H9 (cell line): ENCODE results near the gene CPAMD8. TPM values are rescaled to one million over a fixed set of nuclear protein-coding genes. Genes with fewer than 3 reads are reported as not detected.

Experiments used
- DNase-seq: peaks from one replicate; pipeline ENCODE4 v3.0.0-alpha.2; 2017
- H2AFZ ChIP-seq: one replicate; pipeline ENCODE4 v1.6.1; 2013; ENCODE audit warnings: mild to moderate bottlenecking, low read length, control low read depth, moderate library complexity
- H2AK5ac ChIP-seq: 2 replicates; pipeline ENCODE4 v1.6.1; 2013; ENCODE audit warnings: low read length, control low read depth, mixed read lengths; ENCODE audit not compliant: insufficient read length
- H2BK120ac ChIP-seq: one replicate; pipeline ENCODE4 v1.6.1; 2013; ENCODE audit warnings: low read depth, mild to moderate bottlenecking, low read length, control low read depth, inconsistent platforms; ENCODE audit not compliant: poor library complexity, severe bottlenecking
- H2BK12ac ChIP-seq: 2 replicates; pipeline ENCODE4 v1.6.1; 2013; ENCODE audit warnings: low read length, control low read depth, mixed read lengths, low read depth; ENCODE audit not compliant: insufficient read length
- H2BK15ac ChIP-seq: 2 replicates; pipeline ENCODE4 v1.6.1; 2013; ENCODE audit warnings: low read depth, low read length, control low read depth
- H2BK20ac ChIP-seq: one replicate; pipeline ENCODE4 v1.6.1; 2013; ENCODE audit warnings: low read depth, mild to moderate bottlenecking, low read length, control low read depth, inconsistent platforms; ENCODE audit not compliant: poor library complexity, severe bottlenecking
- H2BK5ac ChIP-seq: 2 replicates; pipeline ENCODE4 v1.6.1; 2013; ENCODE audit warnings: low read length, control low read depth, mixed read lengths; ENCODE audit not compliant: insufficient read length
- H3K14ac ChIP-seq: 2 replicates; pipeline ENCODE4 v1.6.1; 2013; ENCODE audit warnings: low read length, control low read depth; ENCODE audit not compliant: insufficient read depth
- H3K18ac ChIP-seq: 2 replicates; pipeline ENCODE4 v1.6.1; 2013; ENCODE audit warnings: low read depth, mild to moderate bottlenecking, mixed read lengths, low read length, control low read depth; ENCODE audit not compliant: insufficient read length
- H3K23ac ChIP-seq: 2 replicates; pipeline ENCODE4 v1.6.1; 2013; ENCODE audit warnings: low read length, control low read depth, mixed read lengths, low read depth; ENCODE audit not compliant: insufficient read length
- H3K23me2 ChIP-seq: 2 replicates; pipeline ENCODE4 v1.6.1; 2013; ENCODE audit warnings: low read depth, mild to moderate bottlenecking, mixed read lengths, low read length, control low read depth; ENCODE audit not compliant: insufficient read length, poor library complexity, severe bottlenecking
- H3K27ac ChIP-seq: 2 replicates; pipeline ENCODE4 v1.5.1; 2013; ENCODE audit warnings: low read length, control low read depth, mixed read lengths, low read depth; ENCODE audit not compliant: insufficient read length
- H3K27me3 ChIP-seq: 2 replicates; pipeline ENCODE4 v1.6.1; 2013; ENCODE audit warnings: low read length, control low read depth, inconsistent platforms; ENCODE audit not compliant: insufficient read depth
- H3K4ac ChIP-seq: 2 replicates; pipeline ENCODE4 v1.6.1; 2013; ENCODE audit warnings: low read depth, mild to moderate bottlenecking, control low read depth, inconsistent platforms, low read length, moderate library complexity
- H3K4me1 ChIP-seq: 2 replicates; pipeline ENCODE4 v1.6.1; 2013; ENCODE audit warnings: low read length, control low read depth, inconsistent platforms; ENCODE audit not compliant: insufficient read depth
- H3K4me2 ChIP-seq: 2 replicates; pipeline ENCODE4 v1.6.1; 2013; ENCODE audit warnings: low read length, control low read depth, mixed read lengths; ENCODE audit not compliant: insufficient read length, insufficient read depth
- H3K56ac ChIP-seq: 2 replicates; pipeline ENCODE4 v1.6.1; 2013; ENCODE audit warnings: low read depth, mild to moderate bottlenecking, mixed read lengths, low read length, control low read depth; ENCODE audit not compliant: insufficient read length
- H3K79me1 ChIP-seq: 2 replicates; pipeline ENCODE4 v1.6.1; 2013; ENCODE audit warnings: low read depth, mild to moderate bottlenecking, moderate library complexity, low read length, control low read depth, inconsistent platforms; ENCODE audit not compliant: insufficient read depth, poor library complexity, severe bottlenecking
- H3K79me2 ChIP-seq: 2 replicates; pipeline ENCODE4 v1.6.1; 2013; ENCODE audit warnings: low read length, control low read depth, inconsistent platforms; ENCODE audit not compliant: insufficient read depth
- H3K9ac ChIP-seq: 2 replicates; pipeline ENCODE4 v1.6.1; 2013; ENCODE audit warnings: low read length, control low read depth, mixed read lengths; ENCODE audit not compliant: insufficient read length; ENCODE audit errors: extremely low read depth
- H3K9me3 ChIP-seq: one replicate; pipeline ENCODE4 v1.6.1; 2013; ENCODE audit warnings: low read depth, low read length, inconsistent platforms; ENCODE audit not compliant: control insufficient read depth
- H3T11ph ChIP-seq: one replicate; pipeline ENCODE4 v1.6.1; 2013; ENCODE audit warnings: mild to moderate bottlenecking, low read length, control low read depth, inconsistent platforms
- H4K20me1 ChIP-seq: one replicate; pipeline ENCODE4 v1.6.1; 2013; ENCODE audit not compliant: control insufficient read depth, insufficient read length, insufficient read depth
- H4K5ac ChIP-seq: 2 replicates; pipeline ENCODE4 v1.6.1; 2013; ENCODE audit warnings: low read depth, mild to moderate bottlenecking, mixed read lengths, low read length, control low read depth; ENCODE audit not compliant: insufficient read length
- H4K8ac ChIP-seq: replicated peaks from 2 replicates; pipeline ENCODE4 v1.6.1; 2013; ENCODE audit warnings: low read length, control low read depth, mixed read lengths, low read depth; ENCODE audit not compliant: insufficient read length
- H4K91ac ChIP-seq: 2 replicates; pipeline ENCODE4 v1.6.1; 2013; ENCODE audit warnings: low read depth, mild to moderate bottlenecking, moderate library complexity, mixed read lengths, low read length, control low read depth; ENCODE audit not compliant: insufficient read length
- H3K27ac Mint-ChIP-seq, 3 experiments: 2 replicates in 2 of 3; 3 replicates in 1 of 3; pipeline ENCODE4 v1.8.0; 2020 to 2021; ENCODE audit warnings: mixed read lengths in 3 of 3, mild to moderate bottlenecking in 1 of 3, moderate library complexity in 1 of 3
- H3K27me3 Mint-ChIP-seq: 2 replicates; pipeline ENCODE4 v1.8.0; 2021; ENCODE audit warnings: low read depth, mild to moderate bottlenecking, moderate library complexity, mixed read lengths
- H3K36me3 Mint-ChIP-seq, 3 experiments: 2 replicates in 2 of 3; 3 replicates in 1 of 3; pipeline ENCODE4 v1.8.0; 2020 to 2021; ENCODE audit warnings: low read depth in 3 of 3, mixed read lengths in 3 of 3; ENCODE audit not compliant: insufficient read depth in 1 of 3
- H3K4me1 Mint-ChIP-seq, 2 experiments: 2 replicates each; pipeline ENCODE4 v1.8.0; 2020; ENCODE audit warnings: mixed read lengths in 2 of 2
- H3K4me3 Mint-ChIP-seq, 2 experiments: 2 replicates in 1 of 2; 3 replicates in 1 of 2; pipeline ENCODE4 v1.8.0; 2020 to 2021; ENCODE audit warnings: mild to moderate bottlenecking in 2 of 2, mixed read lengths in 2 of 2, moderate library complexity in 1 of 2
- H3K9me3 Mint-ChIP-seq, 2 experiments: 2 replicates in 1 of 2; 3 replicates in 1 of 2; pipeline ENCODE4 v1.8.0; 2020; ENCODE audit warnings: mild to moderate bottlenecking in 2 of 2, mixed read lengths in 2 of 2, moderate library complexity in 1 of 2
- CTCF ChIP-seq: fragments of 200-600 bp; sonication (generic); conservative IDR thresholded peaks from 3 replicates; pipeline ENCODE4 v1.8.0; 2021; ENCODE audit warnings: antibody characterized with exemption, mild to moderate bottlenecking
- WGBS: extraction: QIAGEN DNeasy Blood & Tissue Kit; methylation state at CpG from one replicate; pipeline ENCODE4 v1.1.7; 2013; ENCODE audit warnings: missing lambda C conversion rate, low lambda C conversion rate, mixed read lengths; ENCODE audit not compliant: insufficient read length; ENCODE audit errors: extremely low coverage; 5-methylcytosine and 5-hydroxymethylcytosine counted together
- total RNA-seq: library from RNA; stranded (reverse); gene quantifications from 2 replicates; pipeline ENCODE4 v1.2.1, GENCODE V29; 2021

CPAMD8 gene
- total RNA-seq, 1 experiment from 2014 or later, result 12.0 TPM

DNA sequence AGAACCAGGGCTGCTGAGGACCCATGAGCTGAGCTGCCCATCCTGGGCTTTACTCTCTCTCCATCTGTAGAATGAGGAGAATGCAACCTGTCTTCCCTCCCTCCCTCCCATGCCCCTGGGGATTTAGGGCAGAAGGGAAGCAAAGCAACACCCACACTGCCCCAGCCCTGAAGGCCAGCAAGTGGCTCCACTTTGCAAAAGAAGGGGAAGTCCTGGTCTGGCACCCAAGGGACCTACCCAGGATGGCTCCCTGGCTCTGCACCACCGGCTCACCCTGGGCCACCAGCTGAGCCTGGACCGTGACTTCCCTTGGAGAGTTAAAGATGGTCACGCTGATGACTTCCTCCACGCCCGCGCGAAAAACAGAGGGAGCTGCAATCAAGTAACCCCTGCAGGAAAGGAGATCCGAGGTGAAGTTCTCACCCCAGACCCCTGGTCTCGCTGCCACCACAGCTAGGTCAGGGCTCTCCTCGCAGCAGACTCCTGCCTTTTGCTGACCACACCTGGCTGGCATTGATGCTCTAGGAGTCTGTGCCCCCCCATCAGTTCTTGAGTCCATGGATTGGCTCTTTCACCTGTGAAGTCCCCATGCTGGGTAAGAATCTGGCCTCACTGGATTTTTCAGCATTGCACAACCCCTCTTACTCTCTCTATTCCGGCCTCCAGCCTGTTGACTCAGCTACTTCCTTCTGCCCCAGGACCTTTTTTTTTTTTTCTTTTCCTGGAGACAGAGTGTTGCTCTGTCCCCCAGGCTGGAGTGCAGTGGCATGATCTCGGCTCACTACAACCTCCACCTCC is 4.6 kb downstream of the CPAMD8 start:
- no peaks in the 10 kb centered on the region for H4K20me1 ChIP-seq
- no peak overlapping the region for H4K5ac ChIP-seq
- H2BK12ac ChIP-seq, result no peak overlapping the region
- no peak for DNase-seq
- no peak overlapping the region for H2BK120ac ChIP-seq
- Mint-ChIP-seq H3K9me3 (peaks cover 28 to 29% of the 10 kb centered on the region in 2 experiments), H3K27ac (no peak overlapping the region), H3K4me3 (no peak overlapping the region), H3K4me1 (peaks cover 12 to 14% of the 10 kb centered on the region in 2 experiments), H3K27me3 (peaks cover 24% of the 10 kb centered on the region), H3K36me3 (peaks cover 16 to 33% (median 30%) of the 10 kb centered on the region in 3 experiments)
- no peaks in the 10 kb centered on the region for H3K4me1 ChIP-seq
- no peak overlapping the region for H2BK5ac ChIP-seq
- H2BK15ac ChIP-seq, result no peak overlapping the region
- WGBS, result no CpG with 5 or more reads among the region's 12 CpGs
- no peaks in the 10 kb centered on the region for H3K79me2 ChIP-seq
- H3K79me1 ChIP-seq, result no peaks in the 10 kb centered on the region
- TF ChIP-seq CTCF, result no peak
- H3K4ac ChIP-seq, result no peak overlapping the region
- H4K91ac ChIP-seq, result no peak overlapping the region
- no peaks in the 10 kb centered on the region for H3K9me3 ChIP-seq
- no peak overlapping the region for H3K56ac ChIP-seq
- H3K4me2 ChIP-seq, result no peak overlapping the region
- no peak overlapping the region for H3T11ph ChIP-seq
- no peak overlapping the region for H3K27ac ChIP-seq
- peaks cover 2% of the 10 kb centered on the region; the same call in 1 of the 2 replicates for H3K27me3 ChIP-seq
- H3K14ac ChIP-seq, result no peak overlapping the region
- peaks cover 10% of the 10 kb centered on the region for H3K23me2 ChIP-seq
- H3K18ac ChIP-seq, result no peak overlapping the region
- H2AFZ ChIP-seq, result no peak overlapping the region
- H4K8ac ChIP-seq, result no peak overlapping the region
- H2AK5ac ChIP-seq, result no peak overlapping the region
- no peak overlapping the region for H3K9ac ChIP-seq
- no peak overlapping the region for H3K23ac ChIP-seq
- H2BK20ac ChIP-seq, result no peak overlapping the region
